Hypothalamus (tissue), 51 donors: Measurements from ENCODE around the gene CD226.
"Not testable (repeated sequence)": the region's sequence is repeated elsewhere in the genome, so short reads cannot be mapped to it uniquely, and the experiment has no call there.

Source experiments
- DNase-seq, 51 donors: peaks; one replicate each; lab custom pipeline; 2025; lab: John Stamatoyannopoulos, UW

The CD226 gene

DNA sequence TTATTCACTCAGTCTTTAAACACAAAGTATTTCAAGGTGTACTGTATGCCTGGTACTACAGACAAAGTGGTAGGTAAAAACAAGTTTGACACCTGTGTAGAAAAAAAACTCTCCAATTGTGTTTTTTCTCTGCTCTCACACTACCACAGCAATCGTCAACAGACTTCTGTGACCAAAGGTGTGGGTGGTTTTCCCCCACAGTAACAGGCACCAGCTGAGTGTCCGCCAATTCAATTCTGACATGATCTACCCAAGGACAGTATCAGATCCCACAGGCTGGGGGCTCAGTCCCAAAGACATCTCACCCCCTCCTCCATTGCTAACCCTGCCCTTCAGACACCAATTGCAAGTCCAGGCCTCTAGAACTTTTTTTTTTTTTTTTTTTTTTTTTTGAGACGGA lies 71.2 kb downstream of the CD226 start:
- no peak for DNase-seq

DNA sequence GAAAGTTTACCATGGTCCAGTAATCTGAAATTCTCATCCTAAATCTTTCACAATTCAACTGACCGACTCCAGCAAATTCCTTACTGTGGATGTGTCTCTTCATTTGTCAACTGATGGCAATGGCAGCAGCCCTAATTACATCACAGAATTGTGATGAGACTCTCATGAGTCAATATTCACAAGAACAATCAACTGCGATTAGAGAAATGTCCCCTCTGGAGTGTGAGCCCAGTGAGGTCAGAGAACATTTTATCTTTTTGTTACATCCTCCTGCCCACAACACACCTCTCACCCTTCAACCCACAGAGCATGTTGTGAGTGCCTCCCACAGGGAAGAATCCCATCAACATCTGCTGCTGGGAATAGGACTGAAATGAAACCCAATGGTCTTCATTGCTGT lies 73.6 kb downstream of the CD226 start:
- no peak for DNase-seq

- DNase-seq, result peak in 1 of 51 donors; percentile 36
These were observed 75.0 kb downstream of the CD226 start for GRCh38 chr18:69872661-69873060.

DNA sequence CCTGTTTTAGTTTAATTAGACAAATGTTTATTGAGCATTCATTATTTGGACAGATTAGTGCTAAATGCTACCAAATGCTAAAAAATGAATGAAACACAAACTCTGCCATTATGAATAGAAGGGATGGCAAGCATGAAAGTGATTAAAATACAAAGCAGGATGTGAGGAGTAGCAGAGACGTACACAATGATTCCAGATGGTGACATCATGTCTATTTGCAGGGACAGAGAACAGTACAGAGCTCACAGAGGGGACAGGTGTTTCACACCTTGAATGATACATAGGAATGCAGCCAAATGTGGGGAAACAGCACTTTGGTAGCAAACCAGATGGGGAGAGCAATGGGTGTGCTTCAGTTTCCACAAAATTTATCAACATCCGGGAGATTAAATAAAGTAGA lies 76.3 kb downstream of the CD226 start:
- no peak for DNase-seq

- DNase-seq, result no peak
These were observed 76.9 kb downstream of the CD226 start for GRCh38 chr18:69870736-69871135.

GRCh38 chr18:69866212-69866611 lies 81.5 kb downstream of the CD226 start:
- no peak for DNase-seq

GRCh38 chr18:69865776-69866175 lies 81.9 kb downstream of the CD226 start:
- DNase-seq, result no peak

DNA sequence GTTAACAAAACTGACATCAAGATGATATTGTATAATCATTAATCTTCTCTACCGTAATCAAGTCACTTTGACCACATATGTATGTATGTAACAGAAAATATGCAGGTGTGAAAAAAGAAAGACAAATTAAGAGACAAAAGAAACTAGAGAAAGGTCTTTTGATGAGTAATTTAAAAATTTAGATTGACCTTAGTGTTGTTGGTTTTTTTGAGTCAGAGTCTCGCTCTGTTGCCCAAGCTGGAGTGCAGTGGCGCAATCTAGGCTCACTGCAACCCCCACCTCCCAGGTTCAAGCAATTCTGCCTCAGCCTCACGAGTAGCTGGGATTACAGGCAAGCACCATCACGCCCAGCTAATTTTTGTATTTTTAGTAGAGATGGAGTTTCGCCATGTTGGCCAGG lies 82.9 kb downstream of the CD226 start:
- not testable (repeated sequence) for DNase-seq

DNA sequence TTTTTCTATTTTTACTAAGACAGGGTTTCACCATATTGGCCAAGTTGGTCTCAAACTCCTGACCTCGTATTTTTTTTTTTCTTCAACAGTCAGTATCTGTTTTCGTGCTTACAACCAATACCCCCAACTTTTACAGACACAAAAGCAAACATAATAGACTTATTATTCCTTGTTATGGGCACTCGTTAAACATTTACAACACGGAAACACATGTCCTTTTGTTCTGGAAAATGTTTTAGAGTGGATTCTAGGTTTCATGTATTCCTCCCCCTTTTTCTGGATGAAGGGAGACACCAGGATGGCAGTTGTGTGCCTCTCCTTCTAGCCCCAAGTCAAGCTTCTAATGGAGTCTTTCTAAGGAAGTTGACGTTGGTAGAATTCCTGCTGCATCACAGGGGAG lies 88.8 kb downstream of the CD226 start:
- no peak for DNase-seq

DNA sequence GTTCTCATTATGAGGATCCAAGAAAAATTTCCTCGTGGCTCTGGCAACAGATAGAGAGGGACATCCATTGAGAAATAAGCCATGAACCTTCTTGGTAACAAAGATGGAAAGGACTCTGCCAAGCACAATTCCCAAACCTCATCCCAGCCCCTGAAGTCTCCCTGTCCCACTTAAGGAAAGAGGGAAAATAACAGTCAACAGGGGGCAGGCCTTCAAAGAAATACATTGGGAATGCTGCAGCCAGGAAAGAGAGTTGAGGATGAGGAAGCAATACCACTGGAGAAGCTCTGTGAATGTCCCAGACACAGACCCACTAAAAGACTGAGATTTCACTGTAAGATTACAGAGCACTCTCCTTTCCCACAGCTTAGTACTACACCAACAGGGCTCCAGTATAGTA lies 93.2 kb downstream of the CD226 start:
- DNase-seq, result no peak

GRCh38 chr18:69853051-69853450 lies 94.6 kb downstream of the CD226 start:
- DNase-seq, result no peak

GRCh38 chr18:69845593-69846506 lies 101.8 kb downstream of the CD226 start:
- no peak for DNase-seq

- DNase-seq, result no peak
These were observed 103.0 kb downstream of the CD226 start for GRCh38 chr18:69844656-69845055.

DNA sequence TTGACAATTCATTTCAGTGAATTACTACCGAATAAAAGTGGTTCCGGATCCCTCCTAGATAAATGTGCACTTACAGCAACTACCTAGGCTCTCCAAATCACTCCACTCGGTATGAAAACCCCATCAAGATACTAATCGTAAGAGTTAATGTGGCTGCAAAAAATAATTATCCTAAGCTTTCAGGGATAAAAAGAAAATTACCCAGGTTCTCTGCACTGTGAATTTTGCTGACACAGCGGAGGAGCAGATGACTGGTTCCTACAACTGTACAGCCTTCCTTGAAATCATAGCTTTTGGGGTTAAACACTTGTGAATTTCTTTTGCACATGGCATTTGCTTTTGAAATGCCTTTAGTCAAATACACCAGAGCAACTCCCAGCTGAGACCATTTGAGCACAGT lies 104.7 kb downstream of the CD226 start:
- DNase-seq, result no peak

- DNase-seq, result no peak
These were observed 106.6 kb downstream of the CD226 start for GRCh38 chr18:69841117-69841516.

- DNase-seq, result no peak
These were observed 107.2 kb downstream of the CD226 start for GRCh38 chr18:69840445-69840844.

DNA sequence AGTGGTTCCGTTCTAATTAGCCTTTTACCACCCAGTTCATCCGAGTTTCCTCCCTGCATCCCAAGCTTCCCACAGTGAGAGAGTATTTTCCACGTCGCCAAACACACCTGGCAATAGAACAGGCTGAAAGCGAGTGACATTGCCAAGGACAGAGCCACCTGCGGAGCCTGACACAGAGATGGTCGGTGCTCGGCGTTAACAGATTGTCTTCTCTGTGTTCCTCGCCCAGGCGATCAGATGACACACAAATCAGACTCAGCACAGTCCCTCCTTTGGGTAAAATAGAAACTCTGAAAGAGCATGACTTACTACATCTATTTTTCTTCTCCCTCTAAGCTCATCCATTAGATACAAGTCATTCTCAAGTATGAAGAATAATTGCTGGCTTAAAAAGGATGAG lies 107.7 kb downstream of the CD226 start:
- peak in 1 of 51 donors; percentile 8 for DNase-seq

DNA sequence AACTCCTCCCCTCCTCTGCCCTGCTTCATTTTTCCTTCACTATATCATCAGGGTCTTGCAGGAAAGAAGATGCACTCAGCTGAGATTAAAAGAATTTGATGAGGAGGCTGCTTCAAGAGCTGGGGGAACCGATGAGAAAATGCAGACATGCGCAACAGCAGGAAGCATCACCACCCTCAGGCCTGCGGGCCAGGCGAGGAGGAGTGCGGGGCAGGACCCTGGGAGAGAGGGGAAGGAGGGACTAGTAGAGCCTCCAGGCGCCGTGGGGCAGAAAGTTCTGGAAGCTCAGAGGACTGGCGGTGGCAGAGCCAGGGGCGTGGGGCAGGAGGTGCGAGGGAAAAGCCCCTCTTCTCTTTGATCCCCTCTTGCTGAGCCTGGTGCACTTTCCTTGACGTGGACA lies 108.2 kb downstream of the CD226 start:
- DNase-seq, result no peak

DNA sequence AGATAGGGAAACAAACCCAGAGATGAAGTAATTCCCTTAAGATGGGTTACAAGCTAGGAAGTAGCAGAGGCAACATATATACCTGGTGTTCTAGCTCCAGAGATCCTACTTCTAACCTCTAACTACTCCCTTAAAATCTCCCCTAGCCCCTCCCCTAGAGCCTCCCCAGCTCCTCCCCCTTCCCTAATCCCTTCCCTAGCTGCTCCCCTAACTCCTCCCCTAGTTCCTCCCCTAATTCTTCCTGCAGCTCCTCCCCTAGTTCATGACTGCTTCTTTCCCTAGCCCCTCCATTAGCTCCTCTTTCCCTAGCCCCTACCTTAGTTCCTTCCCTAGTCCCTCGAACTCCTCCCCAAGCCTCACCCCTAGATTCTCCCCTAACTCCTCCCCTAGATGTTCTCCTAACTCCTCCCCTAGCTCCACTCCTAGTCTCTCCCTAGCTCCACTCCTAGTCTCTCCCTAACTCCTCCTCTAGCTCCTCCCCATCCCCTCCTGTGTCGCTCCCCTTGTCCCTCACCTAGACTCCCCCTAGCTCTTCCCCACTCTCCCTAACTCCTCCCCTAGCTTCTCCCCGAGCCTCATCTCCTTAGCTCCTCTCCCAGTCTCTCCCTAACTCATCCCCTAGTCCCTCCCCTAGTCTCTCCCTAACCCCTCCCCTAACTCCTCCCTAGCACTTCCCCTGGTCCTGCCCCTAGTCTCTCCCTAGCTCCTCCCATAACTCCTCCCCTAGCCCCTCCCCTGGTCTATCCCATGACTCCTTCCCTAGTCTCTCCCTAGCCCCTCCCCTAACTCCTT lies 108.9 kb downstream of the CD226 start:
- no peak for DNase-seq

GRCh38 chr18:69838003-69838402 lies 109.7 kb downstream of the CD226 start:
- DNase-seq, result no peak

DNA sequence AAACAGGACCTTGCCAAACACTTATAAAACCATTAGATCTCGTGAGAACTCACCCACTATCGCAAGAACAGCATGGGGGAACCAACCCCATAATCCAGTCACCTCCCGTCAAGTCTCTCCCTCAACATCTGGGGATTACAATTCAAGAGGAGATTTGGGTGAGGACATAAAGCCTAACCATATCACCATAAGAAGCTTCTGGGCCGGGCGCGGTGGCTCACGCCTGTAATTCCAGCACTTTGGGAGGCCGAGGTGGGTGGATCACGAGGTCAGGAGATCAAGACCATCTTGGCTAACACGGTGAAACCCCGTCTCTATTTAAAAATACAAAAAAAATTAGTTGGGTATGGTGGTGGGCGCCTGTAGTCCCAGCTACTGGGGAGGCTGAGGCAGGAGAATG lies 112.7 kb downstream of the CD226 start:
- DNase-seq, result not testable (repeated sequence)

DNA sequence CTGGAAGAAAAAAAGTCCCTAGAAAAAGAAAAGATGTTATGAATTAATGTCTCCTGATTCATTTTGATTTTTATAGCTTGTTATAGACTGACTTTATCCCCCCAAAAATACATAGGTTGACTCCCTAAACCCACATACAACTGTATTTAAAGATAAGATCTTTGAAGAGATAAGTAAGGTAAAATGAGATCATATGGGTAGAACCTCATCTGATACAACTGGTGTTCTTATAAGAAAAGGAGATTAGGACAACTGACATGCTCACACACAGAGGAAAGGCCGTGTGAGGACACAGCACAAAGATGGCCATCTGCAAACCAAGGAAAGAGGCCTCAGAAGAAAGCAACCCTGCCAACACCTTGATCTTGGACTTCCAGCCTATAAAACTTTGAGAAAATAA lies 117.5 kb downstream of the CD226 start:
- no peak for DNase-seq
